Mucosa of stomach (tissue), 1 donor: ENCODE data around the gene CAMK2D.

Source experiments
- H3K27me3 ChIP-seq: one replicate; pipeline ENCODE4 v1.7.0; 2013; ENCODE audit warnings: mild to moderate bottlenecking, low read length; ENCODE audit not compliant: control insufficient read depth, insufficient read depth
- H3K36me3 ChIP-seq: one replicate; pipeline ENCODE4 v1.7.0; 2013; ENCODE audit warnings: low read length; ENCODE audit not compliant: control insufficient read depth, insufficient read depth
- H3K4me1 ChIP-seq: one replicate; pipeline ENCODE4 v1.7.0; 2013; ENCODE audit warnings: mild to moderate bottlenecking, low read length; ENCODE audit not compliant: control insufficient read depth, insufficient read depth
- H3K4me3 ChIP-seq: one replicate; pipeline ENCODE4 v1.7.0; 2013; ENCODE audit warnings: low read length
- H3K9ac ChIP-seq: one replicate; pipeline ENCODE4 v1.7.0; 2013; ENCODE audit warnings: mild to moderate bottlenecking, low read length, moderate library complexity
- H3K9me3 ChIP-seq: one replicate; pipeline ENCODE4 v1.7.0; 2013; ENCODE audit warnings: mild to moderate bottlenecking, low read length, moderate library complexity; ENCODE audit not compliant: control insufficient read depth
- donor health status: Pancreatic carcinoma.

The CAMK2D gene

DNA sequence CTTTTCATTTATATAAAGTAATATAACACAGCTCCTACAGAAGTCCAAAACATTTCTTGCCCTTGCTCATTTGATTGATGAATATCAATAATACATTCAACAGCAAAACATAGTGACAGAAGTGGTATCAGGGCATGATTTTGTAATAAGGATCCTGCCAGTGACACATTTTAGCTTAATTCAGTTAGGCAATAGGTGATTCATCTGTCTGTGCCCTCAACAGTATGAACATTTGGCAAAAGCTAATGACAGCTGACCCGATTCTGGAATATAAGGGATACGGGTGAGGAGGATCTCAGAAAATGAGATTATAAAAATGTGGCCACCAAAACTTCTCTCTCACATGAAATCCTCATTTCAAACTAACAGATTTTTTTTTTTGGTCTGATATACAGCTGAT, 294.0 kb downstream of the CAMK2D start:
- Histone ChIP-seq H3K36me3 (no peaks in the 10 kb centered on the region), H3K9me3 (no peaks in the 10 kb centered on the region), H3K4me1 (peaks cover 15% of the 10 kb centered on the region), H3K4me3 (no peak overlapping the region), H3K27me3 (no peaks in the 10 kb centered on the region), H3K9ac (no peak overlapping the region)

DNA sequence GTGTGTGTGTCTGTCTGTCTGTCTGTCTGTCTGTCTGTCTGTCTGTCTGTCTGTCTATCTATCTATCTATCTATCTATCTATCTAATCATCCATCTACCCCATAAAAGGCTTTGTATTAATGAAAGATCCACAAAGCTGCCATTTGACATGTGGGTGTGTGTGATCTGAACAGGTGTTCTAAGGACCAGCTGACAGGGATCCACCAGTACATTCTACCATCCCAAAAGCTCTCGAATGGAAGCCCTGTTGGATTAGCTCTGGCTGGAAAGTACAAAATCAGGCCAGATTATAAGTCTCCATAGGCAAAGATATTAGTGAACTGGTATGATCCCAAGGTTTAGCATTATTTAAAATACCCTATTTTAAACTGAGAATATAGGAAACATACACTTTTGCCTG, 299.3 kb downstream of the CAMK2D start:
- Histone ChIP-seq H3K27me3 (no peaks in the 10 kb centered on the region), H3K4me3 (no peak overlapping the region), H3K9me3 (no peaks in the 10 kb centered on the region), H3K9ac (no peak overlapping the region), H3K36me3 (peaks cover under 1% of the 10 kb centered on the region), H3K4me1 (no peaks in the 10 kb centered on the region)

DNA sequence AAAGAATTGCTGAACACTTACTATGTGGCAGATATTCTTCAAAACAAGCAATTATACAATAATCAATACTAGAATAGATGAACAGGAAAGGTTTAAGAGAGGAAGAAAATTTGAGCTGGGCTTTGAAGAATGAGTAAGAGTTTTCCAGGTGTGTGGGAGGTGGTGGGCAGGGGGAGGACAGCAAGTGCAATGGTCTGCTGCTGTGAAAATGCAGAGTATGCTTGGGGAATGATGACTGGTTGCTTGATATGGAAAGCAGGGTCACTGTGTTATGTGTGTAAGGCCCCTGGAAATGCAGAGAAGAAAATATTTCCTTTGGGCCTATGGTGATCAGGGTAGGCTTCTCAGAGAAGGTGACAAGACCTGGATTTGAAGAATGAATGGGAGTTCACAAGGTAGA, 300.3 kb downstream of the CAMK2D start:
- Histone ChIP-seq H3K9me3 (no peaks in the 10 kb centered on the region), H3K36me3 (peaks cover 4% of the 10 kb centered on the region), H3K9ac (no peak overlapping the region), H3K27me3 (no peaks in the 10 kb centered on the region), H3K4me1 (no peaks in the 10 kb centered on the region), H3K4me3 (no peak overlapping the region)

DNA sequence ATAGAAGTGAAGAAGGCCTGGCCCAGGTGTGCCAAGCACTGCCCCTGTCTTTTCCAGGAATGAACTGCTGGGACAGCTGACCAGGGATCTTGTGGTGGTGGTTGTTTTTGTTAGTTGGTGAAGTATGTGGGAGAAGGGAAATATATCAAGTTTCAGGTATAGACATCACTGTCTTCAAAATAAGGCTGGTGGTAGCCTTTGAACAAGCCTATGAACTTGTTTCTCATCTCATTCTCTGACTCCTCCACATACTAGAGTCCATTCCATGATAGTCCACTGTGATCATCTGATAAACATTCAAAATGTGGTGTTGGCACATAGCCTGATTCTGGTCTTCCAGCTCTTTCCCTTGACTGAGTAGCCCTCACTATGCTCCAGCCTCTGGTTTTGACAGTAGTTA, 303.7 kb downstream of the CAMK2D start:
- Histone ChIP-seq H3K4me1 (no peaks in the 10 kb centered on the region), H3K9me3 (no peaks in the 10 kb centered on the region), H3K4me3 (no peak overlapping the region), H3K36me3 (peaks cover 4% of the 10 kb centered on the region), H3K9ac (no peak overlapping the region), H3K27me3 (no peaks in the 10 kb centered on the region)

DNA sequence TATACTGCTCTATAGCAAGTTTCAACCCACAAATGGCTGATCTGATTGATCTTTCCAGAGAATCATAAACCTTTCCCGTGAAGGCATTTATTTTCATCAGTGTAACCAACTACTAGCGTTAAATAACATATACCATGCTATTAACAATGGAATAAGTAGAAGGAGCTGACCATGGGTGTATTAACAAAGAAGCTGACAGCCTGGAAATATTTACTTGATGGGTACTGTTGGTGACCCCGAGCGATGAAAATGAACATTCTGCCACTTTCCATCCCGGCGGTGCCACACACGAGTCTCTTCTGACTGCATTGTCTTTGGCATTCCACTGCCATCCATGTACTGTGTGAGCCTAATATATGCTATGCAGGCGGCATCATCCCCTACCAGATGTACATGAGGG, 304.4 kb downstream of the CAMK2D start:
- Histone ChIP-seq H3K27me3 (no peaks in the 10 kb centered on the region), H3K9ac (no peak overlapping the region), H3K4me1 (no peaks in the 10 kb centered on the region), H3K36me3 (peaks cover 6% of the 10 kb centered on the region), H3K9me3 (no peaks in the 10 kb centered on the region), H3K4me3 (no peak overlapping the region)

DNA sequence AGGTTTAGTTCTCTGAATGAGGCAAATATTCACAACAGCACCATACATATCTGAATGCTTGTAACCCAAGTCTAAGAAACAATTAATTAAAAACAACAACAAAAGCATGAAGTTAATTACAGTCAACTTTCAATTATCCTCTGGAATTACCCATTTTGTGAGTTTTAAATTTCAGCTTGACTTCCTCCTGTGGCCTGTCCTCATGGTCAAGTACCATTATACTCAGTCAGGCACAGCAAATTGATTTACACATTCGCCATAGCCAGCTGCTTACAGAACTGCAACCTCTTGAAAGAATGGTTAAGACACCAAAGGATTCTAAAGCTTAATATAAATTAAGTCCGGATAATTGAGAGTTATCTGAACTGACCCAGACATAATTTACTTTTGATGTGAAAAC, 306.5 kb downstream of the CAMK2D start:
- Histone ChIP-seq H3K9me3 (no peaks in the 10 kb centered on the region), H3K27me3 (no peaks in the 10 kb centered on the region), H3K4me1 (no peaks in the 10 kb centered on the region), H3K36me3 (peaks cover 7% of the 10 kb centered on the region), H3K9ac (no peak overlapping the region), H3K4me3 (no peak overlapping the region)

DNA sequence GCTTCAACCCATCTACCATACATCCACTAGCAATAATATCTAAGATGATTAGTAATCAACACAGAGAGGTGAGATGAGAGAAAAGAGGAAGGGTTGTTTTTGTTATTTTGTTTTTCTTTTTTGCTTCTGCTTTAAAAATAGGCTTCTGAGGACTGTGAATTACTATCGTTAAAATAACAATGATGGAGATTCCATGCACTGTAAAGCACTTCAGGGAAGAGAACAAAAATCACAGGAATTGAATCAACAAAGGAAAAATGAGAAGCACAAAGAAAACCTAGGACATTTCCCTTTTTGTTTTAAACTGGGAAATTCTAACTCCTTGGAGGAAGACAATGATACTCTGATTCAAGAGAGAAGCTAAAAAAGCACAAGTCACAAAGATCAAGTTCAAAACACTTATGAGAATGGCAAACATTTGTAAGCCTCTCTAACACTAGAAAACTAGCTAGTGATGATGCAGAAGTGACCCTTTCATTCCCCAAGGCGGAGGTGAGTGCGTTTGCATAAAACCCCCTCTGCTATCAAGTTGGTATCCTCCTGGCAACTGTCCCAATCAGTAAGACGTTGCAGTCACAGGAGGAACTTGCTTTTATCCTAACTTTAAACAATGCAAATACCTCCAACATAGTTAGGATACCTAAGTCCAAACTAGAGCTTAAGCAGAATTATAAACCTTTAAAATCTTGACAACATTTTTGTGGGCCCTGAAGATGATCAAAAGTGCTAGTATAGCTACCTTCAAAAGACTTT, 308.5 kb downstream of the CAMK2D start:
- Histone ChIP-seq H3K4me1 (no peaks in the 10 kb centered on the region), H3K27me3 (no peaks in the 10 kb centered on the region), H3K36me3 (peaks cover 7% of the 10 kb centered on the region), H3K9me3 (no peaks in the 10 kb centered on the region), H3K9ac (no peak overlapping the region), H3K4me3 (no peak overlapping the region)

DNA sequence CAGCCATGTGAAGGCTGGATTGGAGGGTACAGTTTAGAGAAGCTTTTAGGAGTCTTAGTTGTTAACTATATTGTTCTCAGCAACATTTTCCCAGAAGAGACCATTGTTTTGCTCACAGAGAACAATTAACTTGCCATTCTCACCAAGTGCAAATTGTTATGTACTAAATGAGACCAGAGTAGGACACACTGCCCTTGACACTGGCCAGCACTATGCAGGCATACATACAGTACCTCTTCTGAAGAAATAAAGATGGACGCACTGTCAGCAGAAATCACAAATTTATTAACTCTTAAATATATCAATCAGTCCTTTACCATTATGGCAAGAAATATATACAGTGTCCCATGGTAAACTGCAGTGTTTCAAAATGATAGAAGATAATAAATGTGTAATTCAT, 309.4 kb downstream of the CAMK2D start:
- Histone ChIP-seq H3K36me3 (peaks cover 5% of the 10 kb centered on the region), H3K9ac (no peak overlapping the region), H3K9me3 (no peaks in the 10 kb centered on the region), H3K4me1 (no peaks in the 10 kb centered on the region), H3K27me3 (no peaks in the 10 kb centered on the region), H3K4me3 (no peak overlapping the region)

DNA sequence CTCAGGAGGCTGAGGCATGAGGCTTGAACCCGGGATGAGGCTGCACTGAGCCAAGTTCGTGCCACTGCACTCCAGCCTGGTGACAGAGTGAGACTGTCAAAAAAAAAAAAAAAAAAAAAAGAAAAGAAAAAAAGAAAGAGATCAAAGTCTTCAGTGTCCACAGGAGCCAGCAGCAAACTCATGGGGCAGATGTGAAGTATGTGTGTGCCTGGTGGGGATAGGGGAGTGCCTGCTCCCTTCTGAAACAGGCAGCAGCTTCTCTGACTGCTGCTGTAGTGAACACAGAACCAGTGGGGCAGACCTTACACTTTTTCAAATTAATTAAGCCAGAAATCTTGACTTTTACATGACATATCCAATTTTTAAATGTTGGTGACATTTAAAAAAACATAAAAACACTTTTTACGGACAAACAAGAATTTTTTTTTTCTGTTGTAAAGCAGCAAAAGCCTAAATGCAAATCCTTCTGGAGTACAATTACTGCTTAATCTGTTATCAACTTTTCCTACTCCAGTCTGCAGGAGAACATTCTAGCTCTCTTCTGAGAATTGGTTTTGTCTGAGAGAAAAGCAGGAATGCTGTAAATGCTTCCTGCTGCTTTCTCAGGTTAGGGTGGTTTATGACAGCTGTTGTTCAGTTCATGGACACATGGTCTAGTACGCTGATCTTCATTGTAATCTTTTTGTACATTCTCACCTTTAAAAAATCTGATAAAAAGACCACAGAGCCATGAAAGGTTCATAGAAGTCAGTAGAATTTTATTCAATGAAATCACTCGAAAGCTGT, 311.1 kb downstream of the CAMK2D start:
- Histone ChIP-seq H3K9ac (no peak overlapping the region), H3K36me3 (peaks cover 3% of the 10 kb centered on the region), H3K27me3 (no peaks in the 10 kb centered on the region), H3K9me3 (no peaks in the 10 kb centered on the region), H3K4me1 (no peaks in the 10 kb centered on the region), H3K4me3 (no peak overlapping the region)

DNA sequence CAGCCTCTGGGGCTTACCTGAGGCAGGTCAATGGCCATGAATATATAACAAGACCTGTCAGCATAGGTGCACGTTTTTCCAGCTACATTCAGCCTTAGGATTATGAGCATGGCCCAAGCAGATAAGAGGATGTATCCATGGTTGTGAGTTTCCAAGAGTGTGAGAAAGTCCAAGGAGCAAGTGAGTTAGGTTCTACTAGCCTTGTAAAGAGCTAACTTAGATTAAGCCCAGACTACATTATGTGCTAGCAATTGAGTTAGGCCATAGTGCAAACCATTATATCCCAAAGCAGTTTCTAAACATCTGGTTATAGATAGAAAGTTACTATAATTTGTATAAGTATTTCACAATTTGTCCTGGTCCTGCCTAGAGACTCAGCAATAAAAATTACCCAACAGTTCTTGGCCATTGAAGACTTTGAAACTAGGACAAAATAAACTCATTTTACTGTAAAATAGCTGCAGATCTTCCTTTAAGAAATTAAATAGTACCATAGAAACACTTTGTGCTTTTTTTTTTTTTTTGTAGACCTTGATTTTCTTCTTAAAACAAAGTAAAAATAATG, 312.0 kb downstream of the CAMK2D start:
- no peak overlapping the region for H3K4me3 ChIP-seq
- no peak overlapping the region for H3K9ac ChIP-seq
- H3K4me1 ChIP-seq: no peaks in the 10 kb centered on the region
- no peaks in the 10 kb centered on the region for H3K27me3 ChIP-seq
- peaks cover 3% of the 10 kb centered on the region for H3K36me3 ChIP-seq
- H3K9me3 ChIP-seq: no peaks in the 10 kb centered on the region

DNA sequence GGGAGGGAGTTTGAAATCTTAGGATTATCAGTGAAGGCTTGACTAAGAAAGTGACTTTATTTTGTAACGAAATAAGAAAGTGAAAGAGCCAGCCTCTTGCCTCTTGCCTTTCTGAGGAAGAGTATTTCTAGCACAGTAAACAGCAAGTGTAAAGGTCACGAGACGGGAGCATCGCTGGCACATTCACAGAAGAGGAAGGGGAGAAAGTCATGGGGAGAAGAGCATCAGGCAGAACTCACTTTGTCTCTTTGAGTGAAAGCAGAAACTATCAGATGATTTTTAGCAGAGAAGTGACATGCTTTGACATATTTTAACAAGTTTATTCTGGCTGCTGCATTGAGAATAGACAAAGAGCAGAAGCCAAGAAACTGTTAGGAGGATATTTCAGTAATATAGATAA, 313.8 kb downstream of the CAMK2D start:
- no peak overlapping the region for H3K9ac ChIP-seq
- H3K9me3 ChIP-seq: no peaks in the 10 kb centered on the region
- H3K4me1 ChIP-seq: no peaks in the 10 kb centered on the region
- no peaks in the 10 kb centered on the region for H3K27me3 ChIP-seq
- H3K4me3 ChIP-seq: no peak overlapping the region
- peaks cover 3% of the 10 kb centered on the region for H3K36me3 ChIP-seq

DNA sequence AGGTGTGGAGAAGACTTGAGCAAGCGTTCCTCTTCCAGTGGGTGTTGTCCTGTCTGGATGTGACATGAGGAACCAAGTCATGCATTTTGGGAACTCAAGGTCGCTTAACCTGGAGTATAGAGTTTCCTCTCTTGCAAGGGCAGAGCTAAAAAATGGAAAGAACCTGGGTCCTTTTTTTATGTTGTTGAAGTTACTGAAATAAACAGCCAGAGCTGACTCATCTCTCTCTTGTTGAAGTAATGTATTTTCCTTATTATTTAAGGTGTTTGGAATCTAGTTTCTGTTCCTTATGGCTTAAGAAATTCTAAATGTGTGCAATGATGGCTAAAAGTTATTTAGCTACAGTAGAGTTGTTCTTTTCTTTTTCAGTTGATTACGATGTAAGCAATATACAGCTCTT, 314.5 kb downstream of the CAMK2D start:
- Histone ChIP-seq H3K4me1 (no peaks in the 10 kb centered on the region), H3K9me3 (no peaks in the 10 kb centered on the region), H3K9ac (no peak overlapping the region), H3K36me3 (peaks cover under 1% of the 10 kb centered on the region), H3K27me3 (no peaks in the 10 kb centered on the region), H3K4me3 (no peak overlapping the region)
